Thoracic aorta (tissue), 2 donors: ENCODE results near the gene RAVER2. TPM values are rescaled to one million over a fixed set of nuclear protein-coding genes. Genes with fewer than 3 reads are reported as not detected.

Source experiments
- ATAC-seq: fragments of 150-250 bp; one replicate; pipeline ENCODE4 v1.8.0; 2017; ENCODE audit warnings: low read depth; ENCODE audit not compliant: insufficient number of reproducible peaks, low FRiP score
- DNase-seq: peaks from one replicate; pipeline ENCODE4 v3.0.0-alpha.2; 2020; ENCODE audit warnings: low spot score
- H3K27ac ChIP-seq, 2 donors: fragments of 200-600 bp; sonication (generic); 1 replicate in 1 of 2; 2 replicates in 1 of 2; pipeline ENCODE4 v1.5.1; 2016; ENCODE audit warnings: mild to moderate bottlenecking in 2 of 2, moderate library complexity in 2 of 2
- H3K27me3 ChIP-seq: fragments of 200-600 bp; sonication (generic); replicated peaks from 2 replicates; pipeline ENCODE4 v1.6.0; 2016; ENCODE audit warnings: mild to moderate bottlenecking; ENCODE audit not compliant: insufficient read depth
- H3K36me3 ChIP-seq: fragments of 200-600 bp; sonication (generic); one replicate; pipeline ENCODE4 v1.5.1; 2016
- H3K4me1 ChIP-seq, 2 donors: fragments of 200-600 bp; sonication (generic); 1 replicate in 1 of 2; 2 replicates in 1 of 2; pipeline versions ENCODE4 v1.5.1 to v1.6.0; 2016; ENCODE audit warnings: low read depth in 2 of 2, mild to moderate bottlenecking in 1 of 2; ENCODE audit not compliant: control insufficient read depth in 1 of 2
- H3K4me3 ChIP-seq: fragments of 200-600 bp; sonication (generic); 2 replicates; pipeline ENCODE4 v1.5.1; 2016; ENCODE audit warnings: mild to moderate bottlenecking
- H3K9me3 ChIP-seq: fragments of 200-600 bp; sonication (generic); 2 replicates; pipeline ENCODE4 v1.5.1; 2016
- total RNA-seq, 2 donors: library from RNA; depleted of rRNA; stranded (reverse); fragments of >200 nt; gene quantifications; one replicate each; pipeline versions ENCODE4 v1.1.0 to v1.2.3, GENCODE V29; 2016
- TF ChIP-seq, protein P1 (sequence below): fragments of 200-600 bp; sonication (generic); IDR thresholded peaks from one replicate; pipeline ENCODE4 v1.5.1; 2019; ENCODE audit warnings: antibody characterized with exemption

The RAVER2 gene
- total RNA-seq, 2 donors from 2014 or later = 17.2 to 18.3 TPM

DNA sequence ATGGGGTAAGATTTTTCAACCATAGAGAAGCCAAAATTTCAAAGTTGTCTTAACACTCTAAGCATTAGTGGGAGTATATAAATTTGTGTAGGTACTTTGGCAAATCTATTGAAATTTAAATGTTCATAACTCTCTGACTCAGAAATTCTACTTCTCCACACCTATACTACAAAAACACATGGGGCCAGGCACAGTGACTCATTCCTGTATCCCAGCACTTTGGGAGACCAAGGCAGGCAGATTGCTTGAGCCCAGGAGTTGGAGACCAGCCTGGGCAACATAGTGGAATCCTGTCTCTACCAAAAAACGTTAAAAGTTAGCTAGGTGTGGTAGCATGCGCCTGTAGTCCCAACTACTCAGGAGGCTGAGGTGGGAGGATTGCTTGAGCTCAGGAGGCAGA is 41.3 kb upstream of the RAVER2 start:
- no peaks in the 10 kb centered on the region for H3K9me3 ChIP-seq
- TF ChIP-seq, protein P1, sequence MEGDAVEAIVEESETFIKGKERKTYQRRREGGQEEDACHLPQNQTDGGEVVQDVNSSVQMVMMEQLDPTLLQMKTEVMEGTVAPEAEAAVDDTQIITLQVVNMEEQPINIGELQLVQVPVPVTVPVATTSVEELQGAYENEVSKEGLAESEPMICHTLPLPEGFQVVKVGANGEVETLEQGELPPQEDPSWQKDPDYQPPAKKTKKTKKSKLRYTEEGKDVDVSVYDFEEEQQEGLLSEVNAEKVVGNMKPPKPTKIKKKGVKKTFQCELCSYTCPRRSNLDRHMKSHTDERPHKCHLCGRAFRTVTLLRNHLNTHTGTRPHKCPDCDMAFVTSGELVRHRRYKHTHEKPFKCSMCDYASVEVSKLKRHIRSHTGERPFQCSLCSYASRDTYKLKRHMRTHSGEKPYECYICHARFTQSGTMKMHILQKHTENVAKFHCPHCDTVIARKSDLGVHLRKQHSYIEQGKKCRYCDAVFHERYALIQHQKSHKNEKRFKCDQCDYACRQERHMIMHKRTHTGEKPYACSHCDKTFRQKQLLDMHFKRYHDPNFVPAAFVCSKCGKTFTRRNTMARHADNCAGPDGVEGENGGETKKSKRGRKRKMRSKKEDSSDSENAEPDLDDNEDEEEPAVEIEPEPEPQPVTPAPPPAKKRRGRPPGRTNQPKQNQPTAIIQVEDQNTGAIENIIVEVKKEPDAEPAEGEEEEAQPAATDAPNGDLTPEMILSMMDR = no peak
- DNase-seq (no peak), ATAC-seq (no peak)
- H3K27ac ChIP-seq = no peak overlapping the region
- H3K36me3 ChIP-seq = no peaks in the 10 kb centered on the region
- H3K4me3 ChIP-seq = no peak overlapping the region
- H3K4me1 ChIP-seq = no peaks in the 10 kb centered on the region
- no peaks in the 10 kb centered on the region for H3K27me3 ChIP-seq

- TF ChIP-seq, protein P1 = no peak
- Histone ChIP-seq H3K4me3 (no peak overlapping the region), H3K27me3 (no peaks in the 10 kb centered on the region), H3K4me1 (no peaks in the 10 kb centered on the region), H3K27ac (no peak overlapping the region), H3K36me3 (no peaks in the 10 kb centered on the region), H3K9me3 (no peaks in the 10 kb centered on the region)
- no peak for DNase-seq
- no peak for ATAC-seq
Measured at GRCh38 chr1:64705591-64705990, 39.3 kb upstream of the RAVER2 start.

DNA sequence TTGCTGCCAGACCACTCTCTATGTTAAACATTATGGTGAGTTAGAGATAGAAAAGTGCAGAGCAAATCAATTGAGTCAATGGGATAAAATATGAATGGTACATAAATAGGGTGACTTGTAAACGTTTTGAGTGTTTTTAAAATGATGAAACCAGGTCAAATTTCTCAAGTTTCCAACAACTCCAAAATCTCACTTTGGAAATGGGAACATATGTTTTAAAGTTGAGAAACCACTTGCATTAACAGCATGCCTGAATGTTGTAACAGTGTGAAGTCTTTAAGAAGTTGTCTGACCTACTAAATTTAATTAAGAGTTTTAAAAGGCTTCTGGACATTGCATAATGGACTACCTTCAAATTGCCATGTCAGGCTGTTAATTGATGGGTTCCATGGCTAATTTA is 33.6 kb upstream of the RAVER2 start:
- Histone ChIP-seq H3K27me3 (no peaks in the 10 kb centered on the region), H3K4me1 (no peaks in the 10 kb centered on the region), H3K9me3 (no peaks in the 10 kb centered on the region), H3K27ac (no peak overlapping the region), H3K36me3 (no peaks in the 10 kb centered on the region), H3K4me3 (no peak overlapping the region)
- ATAC-seq = no peak
- DNase-seq = no peak
- TF ChIP-seq, protein P1 = no peak

- Histone ChIP-seq H3K9me3 (no peaks in the 10 kb centered on the region), H3K4me1 (no peaks in the 10 kb centered on the region), H3K4me3 (no peak overlapping the region), H3K27ac (no peak overlapping the region), H3K27me3 (no peaks in the 10 kb centered on the region), H3K36me3 (no peaks in the 10 kb centered on the region)
- TF ChIP-seq, protein P1 = no peak
- ATAC-seq (no peak), DNase-seq (no peak)
Measured at GRCh38 chr1:64712049-64712448, 32.8 kb upstream of the RAVER2 start.

- Histone ChIP-seq H3K4me3 (no peak overlapping the region), H3K4me1 (no peaks in the 10 kb centered on the region), H3K9me3 (no peaks in the 10 kb centered on the region), H3K36me3 (no peaks in the 10 kb centered on the region), H3K27ac (no peak overlapping the region), H3K27me3 (no peaks in the 10 kb centered on the region)
- DNase-seq = no peak
- TF ChIP-seq, protein P1 = no peak
- ATAC-seq = no peak
Measured at GRCh38 chr1:64715186-64715585, 29.7 kb upstream of the RAVER2 start.
